ENCODE data around the gene DUT.
A peak's percentile ranks its signal among the peaks of the same experiment; 100 is the strongest.

DUT gene

GRCh38 chr15:48330855-48331795 lies at the start of gene DUT:
Gene DUT, plus strand, starts transcription at chr15:48331429. Its CDS starts 87 bp downstream, at chr15:48331516.
- FAIRE-seq, result no peak

GRCh38 chr15:48281674-48282073 lies 49.6 kb upstream of the DUT start:
- FAIRE-seq (no peak), DNase-seq (ENCODE audit: insufficient read length, low spot score) (no peak)
- no peak for TF ChIP-seq CTCF (IDR thresholded peaks at IDR 0.05; ENCODE audit: insufficient read depth, missing control alignments)

More at GRCh38 chr15:48330855-48331795, at the start of gene DUT:
- peak; percentile 28 for TF ChIP-seq CTCF (IDR thresholded peaks at IDR 0.05; ENCODE audit: insufficient read depth, missing control alignments)
- peak; percentile 35 for DNase-seq (ENCODE audit: insufficient read length, low spot score)

- FAIRE-seq, result no peak
- DNase-seq (ENCODE audit: insufficient read length, low spot score), result no peak
These were observed 49.0 kb upstream of the DUT start for GRCh38 chr15:48282216-48282615.

GRCh38 chr15:48283396-48284145 lies 47.7 kb upstream of the DUT start:
- DNase-seq (ENCODE audit: insufficient read length, low spot score) (no peak), FAIRE-seq (no peak)
- no peak for TF ChIP-seq CTCF (IDR thresholded peaks at IDR 0.05; ENCODE audit: insufficient read depth, missing control alignments)

More at GRCh38 chr15:48282216-48282615, 49.0 kb upstream of the DUT start:
- no peak for TF ChIP-seq CTCF (IDR thresholded peaks at IDR 0.05; ENCODE audit: insufficient read depth, missing control alignments)

- FAIRE-seq, result peak; percentile 91
- peak; percentile 82 for TF ChIP-seq CTCF (IDR thresholded peaks at IDR 0.05; ENCODE audit: insufficient read depth, missing control alignments)
- DNase-seq (ENCODE audit: insufficient read length, low spot score), result no peak
These were observed 45.7 kb upstream of the DUT start for GRCh38 chr15:48285329-48286214.

GRCh38 chr15:48289628-48290027 lies 41.6 kb upstream of the DUT start:
- no peak for DNase-seq (ENCODE audit: insufficient read length, low spot score)
- no peak for TF ChIP-seq CTCF (IDR thresholded peaks at IDR 0.05; ENCODE audit: insufficient read depth, missing control alignments)
- FAIRE-seq, result no peak

All from D721Med (cell line).